ENCODE measurements around the gene TRIM2. TPM values are rescaled to one million over a fixed set of nuclear protein-coding genes. Genes with fewer than 3 reads are reported as not detected.
"Not testable (repeated sequence)": the region's sequence is repeated elsewhere in the genome, so short reads cannot be mapped to it uniquely, and the experiment has no call there.

Gene TRIM2
- total RNA-seq, 5 donors from 2014 or later (not counting 1 experiment from before 2014, with no cell fraction given) = 3.5 to 8.4 (median 4.4) TPM

- Histone ChIP-seq H3K27me3 (replicated peaks in 1 of 2; ENCODE audit: control insufficient read depth in 2 of 2, extremely low read depth in 1 of 2, insufficient read depth in 2 of 2, low read length in 1 of 2) (peaks cover 0 to 3% of the 10 kb centered on the region in 2 experiments), H3K27ac (ENCODE audit: low read length) (no peak overlapping the region), H3K36me3 (ENCODE audit: control insufficient read depth in 2 of 2, extremely low read depth in 1 of 2, insufficient read depth in 1 of 2, low read length in 1 of 2) (no peaks in the 10 kb centered on the region), H3K4me3 (ENCODE audit: control insufficient read depth in 1 of 2, extremely low read depth in 1 of 2, low read length in 1 of 2) (no peak overlapping the region), H3K4me1 (ENCODE audit: control insufficient read depth in 1 of 2, extremely low read depth in 1 of 2, insufficient read depth in 2 of 2, low read length in 2 of 2) (no peaks in the 10 kb centered on the region), H3K9me3 (no peaks in the 10 kb centered on the region)
- CTCF ChIA-PET = interaction anchor here (0.7 to 1.8 kb wide), 5 partner anchors 12 to 581 kb away, joined by 3 to 5 read pairs (median 3); no protein-coding TSS in a partner anchor
- Mint-ChIP-seq H3K27me3 (peaks cover 0 to 4% of the 10 kb centered on the region in 2 donors), H3K36me3 (no peaks in the 10 kb centered on the region), H3K9me3 (peaks cover 0 to 11% (median 2%) of the 10 kb centered on the region in 3 donors), H3K4me3 (no peak overlapping the region), H3K27ac (no peak overlapping the region), H3K4me1 (peaks cover 7 to 19% (median 8%) of the 10 kb centered on the region in 3 donors)
- DNase-seq = no peak
- no CpG with 5 or more reads among the region's 4 CpGs for WGBS (ENCODE audit: insufficient coverage)
- no peak for ATAC-seq (replicated peaks in 1 of 4)
- POLR2A ChIA-PET = no interaction called here
Measured at GRCh38 chr4:153160821-153161220, 43.4 kb upstream of the TRIM2 start.

DNA sequence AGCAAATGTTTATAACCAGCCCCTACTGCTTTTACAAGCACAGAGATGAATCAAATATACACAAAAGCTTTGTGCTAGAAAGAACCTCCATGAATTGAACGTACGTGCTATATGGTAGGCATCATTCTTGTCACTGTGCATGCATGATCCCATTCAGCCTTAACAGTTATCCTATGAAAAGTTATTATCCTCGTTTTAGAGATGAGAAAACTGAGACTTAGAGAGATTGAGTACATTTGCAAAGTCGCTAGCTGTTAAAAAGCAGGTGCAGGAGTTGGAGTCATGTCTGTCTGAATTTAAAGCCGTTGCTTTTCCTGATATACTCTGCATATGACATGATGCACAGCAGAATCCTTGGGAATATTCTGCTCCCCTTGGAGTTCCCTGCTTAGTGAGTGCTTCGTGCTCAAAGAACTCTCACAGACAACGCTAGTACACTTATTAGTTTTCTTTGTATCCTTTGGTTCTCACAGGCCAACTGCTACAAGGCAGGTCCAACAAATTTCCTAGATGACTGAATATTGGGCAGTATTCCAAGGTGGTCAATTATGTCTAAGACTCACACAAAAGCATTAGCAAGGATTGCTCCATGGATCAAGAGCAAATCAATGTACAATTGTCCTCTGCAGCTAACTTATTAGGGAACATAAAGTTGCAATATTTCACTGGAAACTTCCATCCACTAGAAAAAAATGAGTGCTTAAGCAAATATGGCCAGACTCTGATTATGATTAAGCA is 42.8 kb upstream of the TRIM2 start:
- Mint-ChIP-seq H3K27me3 (peaks cover 0 to 4% of the 10 kb centered on the region in 2 donors), H3K4me3 (no peak overlapping the region), H3K27ac (no peak overlapping the region), H3K9me3 (peaks cover 0 to 11% (median 2%) of the 10 kb centered on the region in 3 donors), H3K4me1 (peaks cover 1 to 13% (median 3%) of the 10 kb centered on the region in 3 donors), H3K36me3 (no peaks in the 10 kb centered on the region)
- WGBS (ENCODE audit: insufficient coverage) = 68% methylated on average over 3 of the region's 7 CpGs
- Histone ChIP-seq H3K36me3 (ENCODE audit: control insufficient read depth in 2 of 2, extremely low read depth in 1 of 2, insufficient read depth in 1 of 2, low read length in 1 of 2) (no peaks in the 10 kb centered on the region), H3K4me3 (ENCODE audit: control insufficient read depth in 1 of 2, extremely low read depth in 1 of 2, low read length in 1 of 2) (no peak overlapping the region), H3K4me1 (ENCODE audit: control insufficient read depth in 1 of 2, extremely low read depth in 1 of 2, insufficient read depth in 2 of 2, low read length in 2 of 2) (no peaks in the 10 kb centered on the region), H3K27ac (ENCODE audit: low read length) (no peak overlapping the region), H3K9me3 (no peaks in the 10 kb centered on the region), H3K27me3 (replicated peaks in 1 of 2; ENCODE audit: control insufficient read depth in 2 of 2, extremely low read depth in 1 of 2, insufficient read depth in 2 of 2, low read length in 1 of 2) (peaks cover 0 to 3% of the 10 kb centered on the region in 2 experiments)
- ATAC-seq (replicated peaks in 1 of 4) = no peak
- DNase-seq = no peak
- ChIA-PET POLR2A (interaction anchor here in 1 of 2 donors (0.8 kb wide), 1 partner anchor 19 kb away, joined by 4 read pairs; no protein-coding TSS in a partner anchor), CTCF (interaction anchor here (0.7 to 1.8 kb wide), 6 partner anchors 13 to 580 kb away, joined by 3 to 5 read pairs (median 3); no protein-coding TSS in a partner anchor)

GRCh38 chr4:153165236-153165635 is 39.0 kb upstream of the TRIM2 start:
- Mint-ChIP-seq H3K9me3 (peaks cover 0 to 11% (median 2%) of the 10 kb centered on the region in 3 donors), H3K27me3 (peaks cover 14 to 17% of the 10 kb centered on the region in 2 donors)
- H3K36me3 ChIP-seq (ENCODE audit: control insufficient read depth in 2 of 2, extremely low read depth in 1 of 2, insufficient read depth in 1 of 2, low read length in 1 of 2); H3K9me3 ChIP-seq; H3K27ac Mint-ChIP-seq; POLR2A ChIA-PET; H3K27me3 ChIP-seq (replicated peaks in 1 of 2; ENCODE audit: control insufficient read depth in 2 of 2, extremely low read depth in 1 of 2, insufficient read depth in 2 of 2, low read length in 1 of 2); H3K4me1 Mint-ChIP-seq; ATAC-seq (replicated peaks in 1 of 4); H3K36me3 Mint-ChIP-seq; H3K4me1 ChIP-seq (ENCODE audit: control insufficient read depth in 1 of 2, extremely low read depth in 1 of 2, insufficient read depth in 2 of 2, low read length in 2 of 2); H3K27ac ChIP-seq (ENCODE audit: low read length); H3K4me3 Mint-ChIP-seq; CTCF ChIA-PET; DNase-seq; H3K4me3 ChIP-seq (ENCODE audit: control insufficient read depth in 1 of 2, extremely low read depth in 1 of 2, low read length in 1 of 2): not testable (repeated sequence)
- no CpG with 5 or more reads among the region's 5 CpGs for WGBS (ENCODE audit: insufficient coverage)

- Histone ChIP-seq H3K27me3 (replicated peaks in 1 of 2; ENCODE audit: control insufficient read depth in 2 of 2, extremely low read depth in 1 of 2, insufficient read depth in 2 of 2, low read length in 1 of 2) (no peaks in the 10 kb centered on the region), H3K9me3 (no peaks in the 10 kb centered on the region), H3K4me3 (ENCODE audit: control insufficient read depth in 1 of 2, extremely low read depth in 1 of 2, low read length in 1 of 2) (no peak overlapping the region), H3K36me3 (ENCODE audit: control insufficient read depth in 2 of 2, extremely low read depth in 1 of 2, insufficient read depth in 1 of 2, low read length in 1 of 2) (no peaks in the 10 kb centered on the region), H3K27ac (ENCODE audit: low read length) (no peak overlapping the region), H3K4me1 (ENCODE audit: control insufficient read depth in 1 of 2, extremely low read depth in 1 of 2, insufficient read depth in 2 of 2, low read length in 2 of 2) (no peaks in the 10 kb centered on the region)
- DNase-seq (no peak), ATAC-seq (replicated peaks in 1 of 4) (no peak)
- CTCF ChIA-PET = no interaction called here
- POLR2A ChIA-PET = no interaction called here
- no peak overlapping the region for H3K27ac Mint-ChIP-seq
- no peaks in the 10 kb centered on the region for H3K4me1 Mint-ChIP-seq
- peaks cover 0 to 11% (median 2%) of the 10 kb centered on the region in 3 donors for H3K9me3 Mint-ChIP-seq
- peaks cover 14 to 21% of the 10 kb centered on the region in 2 donors for H3K27me3 Mint-ChIP-seq
- H3K36me3 Mint-ChIP-seq = no peaks in the 10 kb centered on the region
- WGBS (ENCODE audit: insufficient coverage) = no CpG with 5 or more reads among the region's 5 CpGs
- no peak overlapping the region for H3K4me3 Mint-ChIP-seq
Measured at GRCh38 chr4:153166716-153167501, 37.3 kb upstream of the TRIM2 start.

DNA sequence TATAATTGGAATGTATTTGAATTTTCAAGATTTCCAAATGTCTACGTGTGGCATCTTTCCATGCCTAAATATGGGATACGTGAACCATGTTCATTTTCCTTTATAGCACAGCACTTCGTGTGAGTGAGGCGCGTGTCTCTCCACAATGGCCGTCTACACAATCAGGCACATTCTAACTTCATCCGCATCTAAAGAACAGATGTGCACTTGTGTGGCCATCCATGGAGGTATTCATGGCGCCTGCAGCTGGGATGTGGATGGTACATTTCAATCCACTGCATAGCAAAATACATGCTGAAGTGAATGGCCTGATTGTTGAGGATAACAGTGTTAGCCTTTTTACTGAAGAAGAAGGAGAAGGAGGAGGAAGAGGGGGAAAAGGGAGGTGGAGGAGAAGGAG is 34.5 kb upstream of the TRIM2 start:
- Histone ChIP-seq H3K9me3 (no peaks in the 10 kb centered on the region), H3K4me3 (ENCODE audit: control insufficient read depth in 1 of 2, extremely low read depth in 1 of 2, low read length in 1 of 2) (no peak overlapping the region), H3K4me1 (ENCODE audit: control insufficient read depth in 1 of 2, extremely low read depth in 1 of 2, insufficient read depth in 2 of 2, low read length in 2 of 2) (no peaks in the 10 kb centered on the region), H3K27ac (ENCODE audit: low read length) (no peak overlapping the region), H3K36me3 (ENCODE audit: control insufficient read depth in 2 of 2, extremely low read depth in 1 of 2, insufficient read depth in 1 of 2, low read length in 1 of 2) (no peaks in the 10 kb centered on the region), H3K27me3 (replicated peaks in 1 of 2; ENCODE audit: control insufficient read depth in 2 of 2, extremely low read depth in 1 of 2, insufficient read depth in 2 of 2, low read length in 1 of 2) (peaks cover 0 to 3% of the 10 kb centered on the region in 2 experiments)
- Mint-ChIP-seq H3K4me3 (no peak overlapping the region), H3K9me3 (peaks cover 0 to 7% (median 2%) of the 10 kb centered on the region in 3 donors), H3K27ac (no peak overlapping the region), H3K27me3 (peaks cover 14 to 21% of the 10 kb centered on the region in 2 donors), H3K4me1 (no peaks in the 10 kb centered on the region), H3K36me3 (peaks cover 4% of the 10 kb centered on the region)
- DNase-seq = no peak
- ChIA-PET POLR2A (no interaction called here), CTCF (no interaction called here)
- 78% methylated on average over 5 of the region's 8 CpGs for WGBS (ENCODE audit: insufficient coverage)
- ATAC-seq (replicated peaks in 1 of 4) = no peak

DNA sequence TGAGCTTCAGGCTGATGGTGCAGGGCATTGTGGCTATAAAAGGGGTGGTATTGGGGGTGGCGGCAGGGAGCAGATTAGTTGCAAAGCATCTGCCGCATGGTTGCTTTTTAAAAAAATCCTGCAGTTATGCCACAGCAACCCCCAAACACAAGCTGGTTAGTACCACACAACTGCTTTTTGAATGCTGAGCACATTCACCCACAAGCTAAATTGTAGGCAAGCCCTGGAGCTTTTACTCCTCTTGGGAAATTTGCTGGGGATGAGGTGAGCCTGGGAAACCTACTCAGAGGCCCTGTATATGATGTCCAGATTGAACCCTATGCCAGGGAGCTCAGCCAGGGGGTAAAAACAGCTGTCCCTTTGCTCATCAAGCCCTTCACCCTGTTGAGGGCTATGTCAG is 33.8 kb upstream of the TRIM2 start:
- Mint-ChIP-seq H3K4me3 (no peak overlapping the region), H3K9me3 (peaks cover 0 to 4% (median 0%) of the 10 kb centered on the region in 3 donors), H3K27me3 (peaks cover 14 to 21% of the 10 kb centered on the region in 2 donors), H3K4me1 (no peaks in the 10 kb centered on the region), H3K36me3 (peaks cover 4% of the 10 kb centered on the region), H3K27ac (no peak overlapping the region)
- ChIA-PET POLR2A (no interaction called here), CTCF (interaction anchor here in 1 of 2 donors (0.8 kb wide), 1 partner anchor 27 kb away, joined by 3 read pairs; no protein-coding TSS in a partner anchor)
- no peaks in the 10 kb centered on the region for H3K36me3 ChIP-seq (ENCODE audit: control insufficient read depth in 2 of 2, extremely low read depth in 1 of 2, insufficient read depth in 1 of 2, low read length in 1 of 2)
- no peaks in the 10 kb centered on the region for H3K9me3 ChIP-seq
- no peak overlapping the region for H3K27ac ChIP-seq (ENCODE audit: low read length)
- ATAC-seq (replicated peaks in 1 of 4) (no peak), DNase-seq (no peak)
- peaks cover 0 to 3% of the 10 kb centered on the region in 2 experiments for H3K27me3 ChIP-seq (replicated peaks in 1 of 2; ENCODE audit: control insufficient read depth in 2 of 2, extremely low read depth in 1 of 2, insufficient read depth in 2 of 2, low read length in 1 of 2)
- WGBS (ENCODE audit: insufficient coverage) = no CpG with 5 or more reads among the region's 2 CpGs
- no peaks in the 10 kb centered on the region for H3K4me1 ChIP-seq (ENCODE audit: control insufficient read depth in 1 of 2, extremely low read depth in 1 of 2, insufficient read depth in 2 of 2, low read length in 2 of 2)
- H3K4me3 ChIP-seq (ENCODE audit: control insufficient read depth in 1 of 2, extremely low read depth in 1 of 2, low read length in 1 of 2) = no peak overlapping the region
